ENCODE data around the gene NAT10.

- TF ChIP-seq YY1 (IDR thresholded peaks at IDR 0.05; ENCODE audit: low read depth) (no peak), POLR2AphosphoS5 (IDR thresholded peaks at IDR 0.05; ENCODE audit: low read depth, low read length) (no peak), CTCF (IDR thresholded peaks at IDR 0.05) (no peak), ELF1 (IDR thresholded peaks at IDR 0.05) (no peak), USF2 (IDR thresholded peaks at IDR 0.05; ENCODE audit: borderline replicate concordance, low read depth, low read length) (no peak), SMC3 (IDR thresholded peaks at IDR 0.05; ENCODE audit: low read depth, low read length) (no peak), TAF1 (IDR thresholded peaks at IDR 0.05; ENCODE audit: borderline replicate concordance, low read depth, low read length) (no peak), EZH2phosphoT487 (IDR thresholded peaks at IDR 0.05; ENCODE audit: borderline replicate concordance, low read depth) (no peak), FOXM1 (IDR thresholded peaks at IDR 0.05; ENCODE audit: low read depth) (no peak)
- TF ChIP-seq, protein P1, sequence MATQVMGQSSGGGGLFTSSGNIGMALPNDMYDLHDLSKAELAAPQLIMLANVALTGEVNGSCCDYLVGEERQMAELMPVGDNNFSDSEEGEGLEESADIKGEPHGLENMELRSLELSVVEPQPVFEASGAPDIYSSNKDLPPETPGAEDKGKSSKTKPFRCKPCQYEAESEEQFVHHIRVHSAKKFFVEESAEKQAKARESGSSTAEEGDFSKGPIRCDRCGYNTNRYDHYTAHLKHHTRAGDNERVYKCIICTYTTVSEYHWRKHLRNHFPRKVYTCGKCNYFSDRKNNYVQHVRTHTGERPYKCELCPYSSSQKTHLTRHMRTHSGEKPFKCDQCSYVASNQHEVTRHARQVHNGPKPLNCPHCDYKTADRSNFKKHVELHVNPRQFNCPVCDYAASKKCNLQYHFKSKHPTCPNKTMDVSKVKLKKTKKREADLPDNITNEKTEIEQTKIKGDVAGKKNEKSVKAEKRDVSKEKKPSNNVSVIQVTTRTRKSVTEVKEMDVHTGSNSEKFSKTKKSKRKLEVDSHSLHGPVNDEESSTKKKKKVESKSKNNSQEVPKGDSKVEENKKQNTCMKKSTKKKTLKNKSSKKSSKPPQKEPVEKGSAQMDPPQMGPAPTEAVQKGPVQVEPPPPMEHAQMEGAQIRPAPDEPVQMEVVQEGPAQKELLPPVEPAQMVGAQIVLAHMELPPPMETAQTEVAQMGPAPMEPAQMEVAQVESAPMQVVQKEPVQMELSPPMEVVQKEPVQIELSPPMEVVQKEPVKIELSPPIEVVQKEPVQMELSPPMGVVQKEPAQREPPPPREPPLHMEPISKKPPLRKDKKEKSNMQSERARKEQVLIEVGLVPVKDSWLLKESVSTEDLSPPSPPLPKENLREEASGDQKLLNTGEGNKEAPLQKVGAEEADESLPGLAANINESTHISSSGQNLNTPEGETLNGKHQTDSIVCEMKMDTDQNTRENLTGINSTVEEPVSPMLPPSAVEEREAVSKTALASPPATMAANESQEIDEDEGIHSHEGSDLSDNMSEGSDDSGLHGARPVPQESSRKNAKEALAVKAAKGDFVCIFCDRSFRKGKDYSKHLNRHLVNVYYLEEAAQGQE (IDR thresholded peaks at IDR 0.05; ENCODE audit: low read depth, low read length) = no peak
Observed at GRCh38 chr11:34176751-34177209, 71.4 kb downstream of the NAT10 start.

Measured in SK-N-SH (cell line).